ENCODE results near the gene C12orf56.

DNA sequence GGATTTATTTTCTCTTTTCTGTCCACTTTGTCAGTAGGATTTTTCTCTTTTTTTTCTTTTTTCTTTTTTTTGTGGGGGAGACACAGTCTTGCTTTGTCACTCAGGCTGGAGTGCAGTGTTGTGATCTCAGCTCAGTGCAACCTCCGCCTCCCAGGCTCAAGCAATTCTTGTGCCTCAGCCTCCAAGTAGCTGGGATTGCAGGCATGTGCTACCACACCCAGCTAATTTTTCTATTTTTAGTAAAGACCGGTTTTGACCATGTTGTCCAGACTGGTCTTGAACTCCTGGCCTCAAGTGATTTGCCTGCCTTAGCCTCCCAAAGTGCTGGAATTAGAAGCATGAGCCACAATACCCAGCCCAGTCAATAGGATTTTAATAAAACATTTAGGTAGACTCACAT is 40.3 kb upstream of the C12orf56 start:
- no peak for TF ChIP-seq POLR2A (IDR thresholded peaks at IDR 0.05)
- TF ChIP-seq, protein P1, sequence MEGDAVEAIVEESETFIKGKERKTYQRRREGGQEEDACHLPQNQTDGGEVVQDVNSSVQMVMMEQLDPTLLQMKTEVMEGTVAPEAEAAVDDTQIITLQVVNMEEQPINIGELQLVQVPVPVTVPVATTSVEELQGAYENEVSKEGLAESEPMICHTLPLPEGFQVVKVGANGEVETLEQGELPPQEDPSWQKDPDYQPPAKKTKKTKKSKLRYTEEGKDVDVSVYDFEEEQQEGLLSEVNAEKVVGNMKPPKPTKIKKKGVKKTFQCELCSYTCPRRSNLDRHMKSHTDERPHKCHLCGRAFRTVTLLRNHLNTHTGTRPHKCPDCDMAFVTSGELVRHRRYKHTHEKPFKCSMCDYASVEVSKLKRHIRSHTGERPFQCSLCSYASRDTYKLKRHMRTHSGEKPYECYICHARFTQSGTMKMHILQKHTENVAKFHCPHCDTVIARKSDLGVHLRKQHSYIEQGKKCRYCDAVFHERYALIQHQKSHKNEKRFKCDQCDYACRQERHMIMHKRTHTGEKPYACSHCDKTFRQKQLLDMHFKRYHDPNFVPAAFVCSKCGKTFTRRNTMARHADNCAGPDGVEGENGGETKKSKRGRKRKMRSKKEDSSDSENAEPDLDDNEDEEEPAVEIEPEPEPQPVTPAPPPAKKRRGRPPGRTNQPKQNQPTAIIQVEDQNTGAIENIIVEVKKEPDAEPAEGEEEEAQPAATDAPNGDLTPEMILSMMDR (IDR thresholded peaks at IDR 0.05): no peak
- TF ChIP-seq EP300 (IDR thresholded peaks at IDR 0.05): no peak
